Measurements from ENCODE around the gene NOL7. TPM values are rescaled to one million over a fixed set of nuclear protein-coding genes. Genes with fewer than 3 reads are reported as not detected.

The NOL7 gene
- total and polyA plus RNA-seq, 2 of the 8 experiments (the other 6 are each of a cell fraction or from before 2014, with no cell fraction given) = 16.4 to 70.4 TPM

- H2AK5ac ChIP-seq (ENCODE audit: low read depth, low read length) = no peak overlapping the region
- no peaks in the 10 kb centered on the region for H3K27me3 ChIP-seq (replicated peaks in 1 of 4; ENCODE audit: control insufficient read depth in 3 of 4, extremely low read depth in 1 of 4, insufficient read depth in 3 of 4, low read length in 3 of 4)
- no peak overlapping the region for H3K27ac ChIP-seq (ENCODE audit: low read depth, low read length)
- no peak overlapping the region for H3K4ac ChIP-seq (replicated peaks; ENCODE audit: insufficient read length, low read depth, low read length)
- peaks cover 0 to 4% of the 10 kb centered on the region in 2 experiments for H4K20me1 ChIP-seq (replicated peaks in 1 of 2; ENCODE audit: control insufficient read depth in 1 of 2, insufficient read depth in 2 of 2, low read length in 2 of 2)
- no peak overlapping the region for H2BK15ac ChIP-seq (ENCODE audit: low read length)
- no peak overlapping the region for H3K14ac ChIP-seq (ENCODE audit: insufficient read length)
- H2BK20ac ChIP-seq (ENCODE audit: low read length) = no peak overlapping the region
- no peak for DNase-seq (ENCODE audit: low read depth in 1 of 2, low spot score in 2 of 2)
- no peak overlapping the region for H2BK5ac ChIP-seq (ENCODE audit: low read depth, low read length)
- H2BK12ac ChIP-seq (ENCODE audit: low read depth, low read length) = no peak overlapping the region
- no peak overlapping the region for H4K91ac ChIP-seq (replicated peaks; ENCODE audit: insufficient read length, low read length)
- H2BK120ac ChIP-seq (replicated peaks; ENCODE audit: low read depth, low read length) = no peak overlapping the region
- peaks cover 0 to 3% (median 0%) of the 10 kb centered on the region in 4 experiments; a peak in 2 of 7 replicates for H3K4me1 ChIP-seq (replicated peaks in 1 of 4; ENCODE audit: control insufficient read depth in 3 of 4, insufficient read depth in 4 of 4, low read length in 3 of 4)
- FAIRE-seq = no peak
- H2AFZ ChIP-seq (ENCODE audit: low read length) = no peak overlapping the region
- H3K9me3 ChIP-seq (ENCODE audit: insufficient read depth in 2 of 2, low read depth in 1 of 2, low read length in 1 of 2) = no peaks in the 10 kb centered on the region
- H3K23me2 ChIP-seq (ENCODE audit: low read depth, low read length) = no peaks in the 10 kb centered on the region
- POLR2A ChIA-PET (ENCODE audit: partially characterized antibody) = no interaction called here
- H3K79me2 ChIP-seq (ENCODE audit: control insufficient read depth in 1 of 2, insufficient read depth in 2 of 2, low read length in 2 of 2) = peaks cover 4 to 90% of the 10 kb centered on the region in 2 experiments; a peak in 3 of 4 replicates
- WGBS, 2 experiments (ENCODE audit: extremely low coverage in 1 of 2, insufficient coverage in 1 of 2, insufficient read length in 1 of 2, insufficient replicate concordance in 2 of 2, low coverage in 1 of 2, low lambda C conversion rate in 2 of 2, missing lambda C conversion rate in 1 of 2) = 79% methylated on average over 3 of the region's 3 CpGs; no CpG with 5 or more reads in 1 of the 2 experiments
- no peak overlapping the region for H3K9ac ChIP-seq (replicated peaks in 1 of 4; ENCODE audit: extremely low read depth in 1 of 4, low read depth in 3 of 4, low read length in 3 of 4)
- no peak overlapping the region for H3K18ac ChIP-seq (ENCODE audit: extremely low read depth, low read length)
- H4K5ac ChIP-seq (ENCODE audit: insufficient read length, low read depth, low read length) = no peak overlapping the region
- H3K23ac ChIP-seq (ENCODE audit: insufficient read length) = no peak overlapping the region
- H3K4me3 ChIP-seq (ENCODE audit: extremely low read depth in 1 of 4, insufficient read depth in 2 of 4, low read depth in 3 of 4, low read length in 4 of 4) = no peak overlapping the region
- no peaks in the 10 kb centered on the region for H3K79me1 ChIP-seq (ENCODE audit: low read depth, low read length)
- CTCF ChIA-PET (ENCODE audit: partially characterized antibody) = no interaction called here
- TF ChIP-seq SRF (IDR thresholded peaks at IDR 0.05; ENCODE audit: low read depth, low read length) = no peak
- TF ChIP-seq USF2 (IDR thresholded peaks at IDR 0.05; ENCODE audit: low read length) = no peak
- no peak for TF ChIP-seq YY1 (IDR thresholded peaks at IDR 0.05; ENCODE audit: low read depth, low read length)
- no peak for TF ChIP-seq CBX8 (IDR thresholded peaks at IDR 0.05; ENCODE audit: borderline replicate concordance, low read depth, low read length)
- TF ChIP-seq SP4 (IDR thresholded peaks at IDR 0.05; ENCODE audit: low read length) = no peak
- no peak for TF ChIP-seq SUZ12 (IDR thresholded peaks at IDR 0.05; ENCODE audit: low read length)
- no peak for TF ChIP-seq NANOG (IDR thresholded peaks at IDR 0.05; ENCODE audit: insufficient read depth, low read depth, low read length, poor library complexity, severe bottlenecking)
- TF ChIP-seq EGR1 (IDR thresholded peaks at IDR 0.05; ENCODE audit: borderline replicate concordance, low read depth, low read length) = no peak
- no peak overlapping the region for H3K56ac ChIP-seq (replicated peaks; ENCODE audit: insufficient read length, low read depth, low read length)
- no peak overlapping the region for H4K8ac ChIP-seq (ENCODE audit: extremely low read depth, insufficient read depth, low read length)
- no peak overlapping the region for H3K4me2 ChIP-seq (ENCODE audit: insufficient read depth in 1 of 2, low read depth in 2 of 2, low read length in 2 of 2)
- no peaks in the 10 kb centered on the region for H3K36me3 ChIP-seq (ENCODE audit: control insufficient read depth in 2 of 4, insufficient read depth in 4 of 4, low read length in 3 of 4)
Observed at GRCh38 chr6:13662651-13663334, 47.7 kb downstream of the NOL7 start.
